Suprapubic skin (tissue), 3 donors: ENCODE measurements around the gene AGAP9.
"Not testable (repeated sequence)": the region's sequence is repeated elsewhere in the genome, so short reads cannot be mapped to it uniquely, and the experiment has no call there.

ENCODE experiments used
- CTCF ChIP-seq, 2 donors: fragments of 200-600 bp in 1 of 2; fragments of 450-650 bp in 1 of 2; sonication (generic) in 1 of 2; IDR thresholded peaks; one replicate each; pipeline ENCODE4 v1.5.1; 2016 to 2019; ENCODE audit warnings: antibody characterized with exemption in 2 of 2, mild to moderate bottlenecking in 1 of 2, moderate library complexity in 1 of 2
- EP300 ChIP-seq: sonication (generic); formaldehyde crosslinking; IDR thresholded peaks from one replicate; pipeline ENCODE4 v1.6.1; 2017; ENCODE audit warnings: antibody characterized with exemption

GRCh38 chr10:47481182-47481766 is 42.2 kb downstream of the AGAP9 start:
- not testable (repeated sequence) for TF ChIP-seq CTCF (IDR thresholded peaks at IDR 0.05); EP300
